Astrocyte (in vitro differentiated cells and primary cell): ENCODE data around the gene ANKRD29.

Source experiments
- CTCF ChIP-seq: IDR thresholded peaks from 2 replicates; pipeline ENCODE4 v1.5.1; 2011; ENCODE audit warnings: low read depth, mild to moderate bottlenecking, inconsistent platforms, low read length, moderate library complexity; ENCODE audit not compliant: insufficient read depth
- EZH2 ChIP-seq: IDR thresholded peaks from 2 replicates; pipeline ENCODE4 v1.6.1; 2012; ENCODE audit warnings: mild to moderate bottlenecking, low read length, inconsistent platforms; ENCODE audit not compliant: insufficient read depth

GRCh38 chr18:23631312-23631711, 31.4 kb downstream of the ANKRD29 start:
- TF ChIP-seq CTCF, result no peak
- TF ChIP-seq EZH2, result no peak
